SU-DHL-6 (cell line): ENCODE results near the gene SERPINA10.

Experiments used
- H2AFZ ChIP-seq: fragments of 200-600 bp; sonication (generic); 2 replicates; pipeline ENCODE4 v1.6.1; 2014; ENCODE audit warnings: low read depth, mild to moderate bottlenecking, moderate library complexity, mixed read lengths, antibody characterized with exemption, low read length; ENCODE audit not compliant: severe bottlenecking
- H3F3A ChIP-seq: fragments of 200-600 bp; shearing (Covaris generic); 2 replicates; pipeline ENCODE4 v1.6.0; 2016; ENCODE audit warnings: antibody characterized with exemption, mild to moderate bottlenecking; ENCODE audit not compliant: insufficient read depth
- H3K27ac ChIP-seq: fragments of 200-600 bp; sonication (generic); 2 replicates; pipeline ENCODE4 v1.5.1; 2016; ENCODE audit warnings: low read depth, mild to moderate bottlenecking, low read length, moderate library complexity, mixed read lengths
- H3K27me3 ChIP-seq: fragments of 200-600 bp; sonication (generic), shearing (Covaris generic); 2 replicates; pipeline ENCODE4 v1.6.0; 2014; ENCODE audit warnings: mild to moderate bottlenecking, low read length
- H3K36me3 ChIP-seq: fragments of 200-600 bp; sonication (generic); 2 replicates; pipeline ENCODE4 v1.6.1; 2014; ENCODE audit warnings: mild to moderate bottlenecking, low read length, mixed read lengths
- H3K4me2 ChIP-seq: fragments of 300-600, 200-600 bp; shearing (Covaris generic), sonication (generic); 2 replicates; pipeline ENCODE4 v1.6.0; 2014; ENCODE audit warnings: low read length, low read depth, mild to moderate bottlenecking; ENCODE audit not compliant: poor library complexity, severe bottlenecking
- H3K4me3 ChIP-seq: fragments of 200-600 bp; sonication (generic); 2 replicates; pipeline ENCODE4 v1.5.1; 2014; ENCODE audit warnings: antibody characterized with exemption, low read length, mild to moderate bottlenecking, mixed read lengths; ENCODE audit not compliant: insufficient read depth, poor library complexity, severe bottlenecking
- H3K79me2 ChIP-seq: fragments of 200-600 bp; sonication (generic); 2 replicates; pipeline ENCODE4 v1.6.1; 2014; ENCODE audit warnings: mild to moderate bottlenecking, low read length, moderate library complexity; ENCODE audit not compliant: insufficient read depth
- H3K9ac ChIP-seq: fragments of 200-600 bp; sonication (generic); 2 replicates; pipeline ENCODE4 v1.7.0; 2014; ENCODE audit warnings: mild to moderate bottlenecking, low read length
- H3K9me2 ChIP-seq: fragments of 200-600 bp; sonication (generic); replicated peaks from 2 replicates; pipeline ENCODE4 v1.6.1; 2014; ENCODE audit warnings: low read length; ENCODE audit not compliant: insufficient read depth
- H3K9me3 ChIP-seq: fragments of 200-600 bp; sonication (generic); 2 replicates; pipeline ENCODE4 v1.6.1; 2014; ENCODE audit warnings: low read length, mixed read lengths; ENCODE audit not compliant: insufficient read depth
- H4K20me1 ChIP-seq: fragments of 200-600 bp; sonication (generic); 2 replicates; pipeline ENCODE4 v1.6.1; 2014; ENCODE audit warnings: low read depth, mild to moderate bottlenecking, antibody characterized with exemption, low read length, moderate library complexity, mixed read lengths
- CTCF ChIP-seq: fragments of 200-600 bp; sonication (generic); IDR thresholded peaks from one replicate; pipeline ENCODE4 v1.5.1; 2017; ENCODE audit warnings: antibody characterized with exemption, mild to moderate bottlenecking, low read length, moderate library complexity; ENCODE audit not compliant: insufficient read depth, poor library complexity, severe bottlenecking
- EZH2phosphoT487 ChIP-seq: fragments of 200-600 bp; sonication (generic), shearing (Covaris generic); conservative IDR thresholded peaks from 2 replicates; pipeline ENCODE4 v1.6.1; 2018; ENCODE audit warnings: mild to moderate bottlenecking, antibody characterized with exemption, low read length, moderate library complexity, mixed read lengths

The SERPINA10 gene

DNA sequence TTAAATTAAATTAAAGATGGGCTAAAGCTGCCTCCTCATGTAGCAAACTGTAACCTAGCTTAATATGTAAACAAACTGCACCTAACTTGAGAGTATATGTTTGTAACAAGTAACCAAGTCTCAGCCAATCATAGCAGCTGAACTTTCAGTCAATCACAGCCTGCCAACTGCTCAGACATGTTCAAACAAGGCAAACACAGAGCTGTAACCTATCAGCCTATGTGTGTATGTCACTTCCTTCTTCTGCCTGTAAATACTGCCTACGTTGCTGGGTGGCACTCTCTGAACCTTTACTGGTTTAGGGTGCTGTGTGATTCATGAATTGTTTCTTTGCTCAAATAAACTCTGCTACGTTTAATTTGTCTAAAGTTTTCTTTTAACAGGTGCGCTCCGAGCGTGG lies 27.2 kb upstream of the SERPINA10 start:
- H3F3A ChIP-seq: no peaks in the 10 kb centered on the region
- no peak for TF ChIP-seq EZH2phosphoT487
- no peak for TF ChIP-seq CTCF
- H3K9me3 ChIP-seq: no peaks in the 10 kb centered on the region
- no peak overlapping the region for H3K4me2 ChIP-seq
- H3K27me3 ChIP-seq: no peaks in the 10 kb centered on the region
- no peaks in the 10 kb centered on the region; the same call in 1 of the 2 replicates for H3K36me3 ChIP-seq
- H4K20me1 ChIP-seq: no peaks in the 10 kb centered on the region
- H3K4me3 ChIP-seq: no peak overlapping the region
- H3K9me2 ChIP-seq: no peaks in the 10 kb centered on the region
- H3K9ac ChIP-seq: no peak overlapping the region
- no peaks in the 10 kb centered on the region for H3K79me2 ChIP-seq
- H2AFZ ChIP-seq: no peak overlapping the region
- H3K27ac ChIP-seq: no peak overlapping the region

- Histone ChIP-seq H3K9me3 (no peaks in the 10 kb centered on the region), H3K27me3 (no peaks in the 10 kb centered on the region), H3K27ac (no peak overlapping the region), H3F3A (no peaks in the 10 kb centered on the region), H3K79me2 (no peaks in the 10 kb centered on the region), H2AFZ (no peak overlapping the region), H3K9ac (no peak overlapping the region), H3K36me3 (no peaks in the 10 kb centered on the region; the same call in 1 of the 2 replicates), H3K9me2 (no peaks in the 10 kb centered on the region), H3K4me3 (no peak overlapping the region), H4K20me1 (no peaks in the 10 kb centered on the region), H3K4me2 (no peak overlapping the region)
- TF ChIP-seq CTCF (no peak), EZH2phosphoT487 (no peak)
Observed at GRCh38 chr14:94317259-94317658, 24.2 kb upstream of the SERPINA10 start.

DNA sequence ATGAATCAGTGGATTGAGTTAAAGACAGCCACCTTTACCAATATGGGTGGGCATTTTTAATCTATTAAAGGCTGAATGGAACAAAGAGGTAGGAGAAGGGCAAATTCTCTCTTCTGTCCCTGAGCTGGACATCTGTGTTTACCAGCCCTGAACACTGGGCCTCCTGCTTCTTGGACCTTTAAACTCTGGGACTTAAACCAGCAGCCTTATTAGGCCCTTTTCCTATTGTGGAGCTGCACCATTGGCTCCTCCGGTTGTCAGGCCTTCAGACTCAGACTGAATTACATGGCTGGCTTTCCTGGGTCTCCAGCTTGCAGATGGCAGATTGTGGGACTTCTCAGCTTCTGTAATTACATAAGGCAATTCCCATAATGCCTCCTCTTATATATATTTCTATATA lies 23.6 kb upstream of the SERPINA10 start:
- H3F3A ChIP-seq: no peaks in the 10 kb centered on the region
- TF ChIP-seq CTCF (no peak), EZH2phosphoT487 (no peak)
- no peaks in the 10 kb centered on the region for H3K79me2 ChIP-seq

GRCh38 chr14:94314890-94315289 lies 21.8 kb upstream of the SERPINA10 start:
- Histone ChIP-seq H3K4me2 (no peak overlapping the region), H3F3A (no peaks in the 10 kb centered on the region), H3K36me3 (no peaks in the 10 kb centered on the region; the same call in 1 of the 2 replicates), H3K27ac (no peak overlapping the region), H3K9ac (no peak overlapping the region), H3K9me2 (no peaks in the 10 kb centered on the region), H3K4me3 (no peak overlapping the region), H4K20me1 (no peaks in the 10 kb centered on the region), H3K27me3 (no peaks in the 10 kb centered on the region), H3K79me2 (no peaks in the 10 kb centered on the region), H2AFZ (no peak overlapping the region), H3K9me3 (no peaks in the 10 kb centered on the region)
- TF ChIP-seq CTCF: no peak
- no peak for TF ChIP-seq EZH2phosphoT487

More for the DNA sequence above, 23.6 kb upstream of the SERPINA10 start:
- H3K4me2 ChIP-seq: no peak overlapping the region
- no peaks in the 10 kb centered on the region for H3K9me3 ChIP-seq
- no peak overlapping the region for H2AFZ ChIP-seq
- H4K20me1 ChIP-seq: no peaks in the 10 kb centered on the region
- no peak overlapping the region for H3K4me3 ChIP-seq
- no peaks in the 10 kb centered on the region for H3K27me3 ChIP-seq
- no peaks in the 10 kb centered on the region; the same call in 1 of the 2 replicates for H3K36me3 ChIP-seq
- no peak overlapping the region for H3K27ac ChIP-seq
- no peak overlapping the region for H3K9ac ChIP-seq
- H3K9me2 ChIP-seq: no peaks in the 10 kb centered on the region
